ENCODE data around the gene CDR2L.
"Not testable (repeated sequence)": the region's sequence is repeated elsewhere in the genome, so short reads cannot be mapped to it uniquely, and the experiment has no call there.

The CDR2L gene

DNA sequence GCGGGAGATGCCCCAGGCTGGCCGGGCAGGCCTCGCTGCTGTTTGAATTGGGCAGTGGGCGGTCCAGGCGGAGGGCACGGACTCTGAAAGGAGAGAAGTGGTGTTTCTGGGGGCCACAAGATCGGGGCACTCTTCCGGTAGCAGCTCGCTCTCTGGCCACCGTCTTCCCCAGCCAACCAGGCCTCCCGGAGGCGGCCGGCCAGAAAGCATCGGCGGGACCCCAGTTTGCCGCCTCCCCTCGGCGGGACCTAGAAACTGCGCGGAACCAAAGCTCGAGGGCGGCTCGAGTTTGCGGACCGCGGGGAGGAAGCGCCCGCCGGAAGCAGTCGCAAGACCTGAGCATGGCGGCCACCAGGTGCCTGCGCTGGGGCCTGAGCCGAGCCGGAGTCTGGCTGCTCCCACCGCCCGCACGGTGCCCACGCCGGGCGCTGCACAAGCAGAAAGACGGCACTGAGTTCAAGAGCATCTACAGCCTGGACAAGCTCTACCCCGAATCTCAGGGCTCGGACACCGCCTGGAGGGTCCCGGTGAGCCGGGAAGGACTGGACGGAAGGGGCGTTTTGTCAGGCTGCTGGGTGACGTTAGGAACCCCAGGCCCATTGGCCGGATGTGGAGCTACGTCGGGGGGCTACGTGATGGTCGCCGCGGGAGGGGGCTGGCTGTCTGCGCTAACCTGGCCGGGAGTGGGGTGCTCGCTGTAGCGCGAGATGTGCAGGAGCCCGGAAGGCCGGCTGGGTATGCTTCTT, 25.1 kb downstream of the CDR2L start, which contains the start of gene MRPL58:
TSS of gene MRPL58 (plus strand) at position 325 of the 746 bp plus-strand sequence. CDS start at position 342, 17 bp downstream.
- DNase-seq, result peak; percentile 94

DNA sequence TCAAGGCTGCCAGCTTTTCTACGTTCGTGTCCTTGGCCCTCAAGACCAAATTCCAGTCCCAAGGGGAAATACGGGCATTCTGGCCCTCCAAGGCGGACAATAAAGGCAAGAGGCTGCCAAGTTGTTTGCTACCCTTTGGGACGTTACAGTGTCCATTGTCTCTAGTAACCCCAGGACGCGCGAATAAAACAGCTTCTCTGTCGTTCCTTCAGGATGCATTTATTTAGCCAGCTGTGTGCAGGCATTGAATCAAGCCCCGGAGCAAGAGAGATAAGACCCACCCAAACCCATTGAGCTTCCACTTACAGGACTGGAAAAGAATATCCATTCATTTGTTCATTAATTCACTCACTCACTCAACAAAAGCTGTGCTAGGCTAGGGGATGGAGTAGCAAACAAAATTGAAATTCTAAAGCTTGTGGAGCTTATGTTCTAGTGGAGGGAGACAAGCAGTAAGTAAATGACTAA, 25.7 kb downstream of the CDR2L start:
- no peak for DNase-seq

DNA sequence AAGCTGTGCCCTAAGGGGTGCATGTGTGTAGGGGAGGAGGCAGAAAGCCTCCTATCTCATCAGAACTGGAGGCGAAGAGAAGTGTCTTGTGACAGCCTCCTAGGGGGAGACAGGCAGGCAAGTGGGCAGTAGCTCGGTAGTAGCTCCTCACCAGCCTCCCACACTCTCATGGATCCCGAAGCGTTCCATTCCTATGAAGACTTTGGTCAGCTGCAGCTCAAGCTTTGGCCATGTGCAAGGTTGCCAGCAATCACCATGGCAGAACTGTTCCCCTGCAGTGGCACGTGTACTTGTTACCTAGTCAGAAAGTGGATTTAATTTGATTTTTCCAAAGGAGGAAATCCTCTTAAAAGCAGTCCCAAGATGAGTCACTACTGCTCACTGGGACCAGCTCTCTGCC, 31.7 kb downstream of the CDR2L start:
- no peak for DNase-seq

DNA sequence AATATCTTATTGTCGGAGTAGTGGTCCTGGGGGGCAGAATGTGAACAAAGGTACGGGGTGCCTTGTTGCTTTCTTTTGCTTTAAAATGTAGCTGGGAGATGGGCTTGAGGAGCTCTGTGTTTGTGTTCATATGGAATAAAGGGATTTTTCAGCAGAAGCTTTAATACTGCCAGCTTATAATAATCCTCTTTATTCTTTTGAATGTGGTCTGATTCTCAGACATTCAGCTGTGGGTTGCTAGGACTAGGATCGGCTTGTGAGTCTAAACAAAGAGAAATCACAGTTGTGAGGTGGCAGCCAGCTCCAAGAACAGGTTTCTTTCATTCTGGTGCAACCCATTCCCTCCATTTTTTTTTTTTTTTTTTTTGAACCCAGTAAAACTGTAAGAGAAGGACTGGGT, 32.3 kb downstream of the CDR2L start:
- no peak for DNase-seq

DNA sequence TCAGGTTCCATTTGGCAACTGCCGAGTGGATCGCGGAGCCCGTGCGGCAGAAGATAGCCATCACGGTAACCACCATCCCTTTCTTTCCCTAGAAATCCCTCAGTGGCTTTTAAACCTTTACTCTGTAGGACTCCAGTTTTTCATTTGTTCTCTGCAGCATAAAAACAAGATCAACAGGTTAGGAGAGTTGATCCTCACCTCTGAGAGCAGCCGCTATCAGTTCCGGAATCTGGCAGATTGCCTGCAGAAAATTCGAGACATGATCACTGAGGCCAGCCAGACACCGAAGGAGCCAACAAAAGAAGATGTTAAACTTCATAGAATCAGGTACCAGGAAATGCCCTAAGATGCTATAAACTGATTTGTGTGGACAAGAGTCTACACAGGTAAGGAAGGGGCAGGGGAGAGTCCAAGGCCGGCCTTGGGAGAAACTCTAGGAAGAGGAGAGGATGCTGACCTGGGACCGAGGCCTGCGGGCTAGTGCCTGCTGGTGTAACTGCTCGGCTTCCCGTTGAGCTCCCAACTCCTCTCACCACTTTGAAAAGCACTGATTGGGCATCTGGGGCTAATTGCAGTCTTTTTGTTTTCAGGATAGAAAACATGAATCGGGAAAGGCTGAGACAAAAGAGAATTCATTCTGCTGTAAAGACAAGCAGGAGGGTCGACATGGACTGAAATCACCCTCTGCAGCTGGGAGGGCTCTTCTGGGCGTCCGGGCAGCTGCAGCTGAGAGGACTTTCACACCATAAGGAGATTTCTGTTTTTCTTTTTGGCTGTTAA, 33.1 kb downstream of the CDR2L start:
- DNase-seq, result no peak

DNA sequence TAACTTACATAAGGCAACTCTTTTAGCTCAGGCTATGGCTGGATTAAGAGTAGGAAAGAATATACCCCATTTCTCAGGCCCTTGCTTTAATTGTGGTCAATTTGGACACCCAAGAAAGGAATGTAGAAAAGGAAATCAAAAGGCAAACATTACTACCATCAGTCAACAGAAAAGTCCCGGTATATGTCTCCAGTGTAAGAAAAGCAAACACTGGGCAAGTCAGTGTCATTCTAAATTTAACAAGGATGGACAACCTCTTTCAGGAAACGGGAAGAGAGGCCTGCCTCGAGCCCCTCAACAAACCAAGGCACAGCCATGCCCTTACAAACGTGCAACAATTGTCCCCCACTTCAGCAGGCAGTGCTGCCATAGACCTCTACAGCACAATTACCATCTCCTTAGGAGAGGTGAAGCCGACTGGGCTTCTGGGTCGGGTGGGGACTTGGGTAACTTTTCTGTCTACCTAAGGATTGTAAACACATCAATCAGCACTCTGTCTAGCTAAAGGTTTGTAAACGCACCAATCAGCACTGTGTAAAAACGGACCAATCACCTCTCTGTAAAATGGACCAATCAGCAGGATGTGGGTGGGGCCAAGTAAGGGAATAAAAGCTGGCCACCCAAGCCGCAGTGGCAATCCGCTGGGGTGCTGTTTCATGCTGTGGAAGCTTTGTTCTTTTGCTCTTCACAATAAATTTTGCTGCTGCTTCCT, 37.4 kb downstream of the CDR2L start:
- no peak for DNase-seq

DNA sequence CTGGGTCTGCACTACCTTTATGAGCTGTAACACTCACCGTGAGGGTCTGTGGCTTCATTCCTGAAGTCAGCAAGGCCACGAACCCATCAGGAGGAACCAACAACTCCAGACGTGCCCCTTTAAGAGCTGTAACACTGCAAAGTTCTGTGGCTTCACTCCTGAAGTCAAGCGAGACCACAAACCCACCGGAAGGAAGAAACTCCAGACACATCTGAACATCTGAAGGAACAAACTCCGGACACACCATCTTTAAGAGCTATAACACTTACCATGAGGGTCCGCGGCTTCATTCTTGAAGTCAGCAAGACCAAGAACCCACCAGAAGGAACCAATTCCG, 37.9 kb downstream of the CDR2L start:
- DNase-seq, result not testable (repeated sequence)

DNA sequence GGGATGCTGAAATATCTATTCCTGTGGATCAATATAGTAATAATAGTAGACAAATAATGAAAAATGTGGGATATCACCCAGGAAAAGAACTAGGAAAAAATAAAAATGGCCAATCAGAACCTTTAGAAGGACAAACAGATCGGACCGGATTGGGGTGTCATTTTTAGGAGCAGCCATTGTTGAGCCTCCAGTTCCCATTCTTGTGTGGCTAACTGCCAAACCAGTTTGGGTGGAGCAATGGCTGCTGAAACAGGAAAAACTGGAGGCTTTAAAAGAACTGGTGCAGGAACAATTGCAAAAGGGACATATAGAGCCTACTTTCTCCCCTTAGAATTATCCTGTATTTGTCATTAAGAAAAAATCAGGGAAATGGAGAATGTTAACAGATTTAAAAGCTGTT, 39.2 kb downstream of the CDR2L start:
- DNase-seq, result not testable (repeated sequence)

DNA sequence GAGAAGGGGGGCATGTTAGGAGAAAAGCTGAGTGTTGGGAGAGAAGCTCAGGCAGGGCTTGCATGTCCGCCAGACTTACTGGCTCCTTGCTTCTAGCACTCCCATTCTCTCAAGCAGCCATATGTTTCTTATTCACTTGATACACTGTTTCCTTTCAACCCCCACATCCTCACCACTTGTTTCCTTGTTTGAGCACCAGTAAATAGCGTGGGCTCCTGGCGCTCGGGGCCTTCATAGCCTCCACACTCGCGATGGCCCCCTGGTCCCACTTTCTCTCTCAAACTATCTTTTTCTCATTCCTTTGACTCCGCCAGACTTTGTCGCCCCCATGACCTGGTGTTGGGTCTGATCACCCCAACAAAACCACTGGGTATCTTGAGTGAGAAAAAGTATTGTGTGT, 42.7 kb downstream of the CDR2L start:
- no peak for DNase-seq

DNA sequence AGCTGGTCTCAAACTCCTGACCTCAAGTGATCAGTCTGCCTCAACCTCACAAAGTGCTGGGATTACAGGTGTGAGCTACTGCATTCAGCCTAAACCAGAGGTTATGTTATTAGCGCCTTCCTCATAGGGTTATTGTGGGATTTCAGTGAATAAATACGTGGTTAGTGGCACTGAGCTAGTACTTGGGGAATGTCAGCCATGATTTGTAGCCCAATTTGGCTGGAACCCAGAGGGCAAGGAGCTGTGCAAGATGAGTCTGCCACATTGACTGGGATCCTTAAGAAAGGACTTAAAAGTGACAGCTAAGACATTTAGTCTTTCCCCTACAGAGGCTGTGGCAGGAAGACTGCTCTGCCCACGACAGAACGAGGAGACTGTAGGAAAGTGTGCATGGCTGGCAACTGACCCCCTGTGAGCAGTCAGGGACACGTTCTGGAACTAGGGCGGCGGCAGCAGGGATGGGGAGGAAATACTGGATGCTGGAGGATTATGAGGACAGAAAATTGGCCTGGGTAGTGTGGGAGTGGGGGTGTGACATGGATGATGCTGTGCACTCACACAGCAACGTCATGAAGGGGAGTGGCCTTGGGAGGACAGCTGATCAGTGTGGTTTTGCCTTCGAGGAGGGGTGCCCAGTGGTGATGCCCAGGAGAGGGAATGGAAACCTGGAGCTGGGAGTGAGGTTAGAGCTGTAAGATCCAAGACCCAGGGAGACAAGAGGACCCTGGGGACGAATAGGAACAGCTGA, 44.7 kb downstream of the CDR2L start:
- peak; percentile 88 for DNase-seq

DNA sequence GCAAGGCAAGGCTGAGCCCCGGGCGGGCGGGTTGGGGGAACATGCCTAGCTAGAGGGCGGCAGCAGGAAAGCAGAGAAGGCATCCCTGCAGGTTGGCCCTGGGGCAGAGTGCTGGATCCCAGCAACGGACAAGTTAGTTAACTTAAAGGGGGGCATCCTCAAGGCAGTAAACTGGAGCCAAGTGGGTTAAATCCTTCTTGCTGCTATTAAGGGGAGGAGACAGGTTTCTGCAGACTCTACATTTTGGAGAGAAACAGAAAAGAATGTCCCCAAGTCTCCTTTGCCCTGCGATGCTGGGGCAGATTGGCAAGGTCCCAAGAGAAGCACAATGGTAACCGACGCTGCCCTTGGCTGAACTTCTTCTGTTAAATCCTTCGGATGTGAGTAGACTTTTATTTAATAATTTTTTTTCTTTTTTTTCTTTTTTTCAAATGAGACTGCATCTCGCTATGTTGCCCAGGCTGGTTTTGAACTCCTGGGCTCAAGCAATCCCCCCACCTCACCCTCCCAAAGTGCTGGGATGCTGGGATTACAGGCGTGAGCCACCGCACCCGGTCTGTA, 45.4 kb downstream of the CDR2L start:
- DNase-seq, result peak; percentile 64

DNA sequence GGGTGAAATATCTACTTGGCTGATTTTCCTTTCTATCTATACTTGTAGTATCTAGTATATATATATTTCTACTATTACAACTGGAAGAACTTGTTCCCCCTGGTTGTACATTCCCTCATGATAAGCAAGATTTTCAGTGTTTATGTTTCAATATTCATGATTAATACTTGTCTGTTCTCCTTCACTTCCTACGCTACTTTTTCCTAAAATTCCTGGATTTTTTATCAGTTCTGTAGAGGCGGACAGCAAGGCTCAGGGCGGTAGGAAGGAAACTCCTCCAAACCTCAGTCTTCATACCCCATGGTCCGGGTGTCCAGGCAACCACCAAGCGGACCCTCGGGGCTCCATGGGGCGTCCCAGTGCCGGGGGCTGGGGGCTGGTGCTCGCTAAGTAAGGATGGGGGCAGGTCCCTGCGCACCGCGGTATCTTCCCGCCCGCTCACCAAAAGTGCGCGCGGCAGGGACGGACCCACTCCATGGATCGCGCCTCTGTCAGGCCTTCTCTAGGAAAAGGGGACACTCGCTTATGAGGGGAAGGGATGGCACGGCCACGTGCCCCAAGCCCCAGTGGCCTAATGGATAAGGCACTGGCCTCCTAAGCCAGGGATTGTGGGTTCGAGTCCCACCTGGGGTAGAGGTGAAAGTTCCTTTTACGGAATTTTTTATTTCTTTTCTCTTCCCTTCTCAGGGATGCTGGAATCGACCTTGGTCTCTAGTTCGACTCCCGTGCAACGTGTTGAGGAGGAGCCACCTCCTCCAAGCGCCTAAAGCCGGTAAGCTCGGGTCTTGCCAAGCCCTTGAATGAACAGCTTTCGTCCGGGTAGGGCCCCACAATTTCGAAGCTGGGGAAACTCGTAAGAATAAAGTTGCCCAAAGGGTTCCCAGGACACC, 46.2 kb downstream of the CDR2L start:
- DNase-seq, result peak; percentile 94

DNA sequence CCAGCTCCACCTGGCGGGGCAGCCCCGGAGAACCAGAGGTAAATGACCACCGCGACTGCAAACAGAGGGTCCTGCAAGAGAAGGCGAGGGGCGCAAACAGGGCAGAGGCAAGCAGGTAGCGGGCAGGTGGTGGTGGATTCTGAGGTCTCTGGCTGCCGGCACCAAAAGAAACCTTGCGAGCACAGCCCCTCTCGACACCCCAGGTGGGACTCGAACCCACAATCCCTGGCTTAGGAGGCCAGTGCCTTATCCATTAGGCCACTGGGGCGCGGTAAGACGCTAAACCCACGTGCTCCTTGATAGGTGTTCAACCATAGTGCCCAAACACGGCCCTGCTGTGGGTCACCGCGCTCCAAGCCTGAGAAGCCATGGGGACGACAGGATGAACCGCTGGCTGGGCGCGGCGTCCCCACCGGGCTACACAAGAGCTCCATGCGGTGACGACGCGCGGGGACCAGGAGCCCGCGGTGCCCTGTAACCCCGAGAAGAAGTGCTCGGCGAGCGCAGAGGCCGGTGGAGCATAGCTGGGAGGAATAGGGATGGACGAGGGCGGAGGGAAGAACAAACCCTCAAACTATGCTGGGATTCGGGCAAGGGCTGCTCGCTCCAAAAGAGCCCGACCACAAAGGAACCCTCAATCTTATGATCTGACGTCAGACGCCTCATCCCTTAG, 46.9 kb downstream of the CDR2L start:
- peak; percentile 95 for DNase-seq

DNA sequence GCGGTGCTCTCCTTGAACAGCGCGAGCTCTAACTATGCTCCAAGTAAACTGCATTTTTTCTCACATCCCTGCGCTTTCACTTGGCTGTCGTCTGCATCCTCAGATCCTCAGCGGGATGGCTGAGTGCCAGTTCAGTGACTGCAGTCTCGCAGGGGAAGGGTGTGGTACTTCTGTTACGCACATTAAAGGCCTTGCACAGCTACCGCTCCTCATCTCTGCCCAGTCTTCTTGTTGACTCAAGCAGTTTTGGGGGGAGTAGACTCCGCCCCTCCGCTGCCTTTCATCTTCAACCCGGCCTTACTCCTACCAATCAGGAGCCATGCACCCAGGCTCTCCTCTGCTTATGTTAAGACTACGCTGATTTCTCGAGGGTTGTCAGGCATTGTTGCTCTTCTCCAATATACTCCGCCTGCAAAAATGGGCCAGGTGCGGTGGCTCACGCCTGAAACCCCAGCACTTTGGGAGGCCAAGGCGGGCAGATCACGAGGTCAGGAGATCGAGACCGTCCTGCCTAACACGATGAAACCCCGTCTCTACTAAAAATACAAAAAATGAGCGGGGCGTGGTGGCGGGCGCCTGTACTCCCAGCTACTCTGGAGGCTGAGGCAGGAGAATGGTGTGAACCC, 49.3 kb downstream of the CDR2L start:
- DNase-seq, result peak; percentile 95

DNA sequence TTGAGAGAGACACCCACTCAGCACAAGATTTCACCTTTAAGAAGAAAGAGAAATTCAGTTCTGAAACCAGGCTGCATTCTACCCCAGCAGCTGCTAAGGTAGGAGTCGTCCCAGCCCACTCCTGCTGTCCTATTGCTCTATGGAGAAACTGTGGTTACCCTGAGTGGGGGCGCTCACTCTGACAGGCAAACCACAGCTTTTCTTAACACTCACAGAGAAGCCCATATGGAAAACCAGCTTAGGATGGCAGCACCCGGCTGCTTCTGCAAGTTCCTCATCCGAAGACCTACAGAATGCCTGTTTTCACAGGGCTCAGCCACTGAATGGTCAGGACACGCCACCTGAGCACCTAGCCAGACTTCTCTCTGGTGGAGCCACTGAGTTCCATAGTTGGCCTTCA, 51.8 kb downstream of the CDR2L start:
- DNase-seq, result no peak

DNA sequence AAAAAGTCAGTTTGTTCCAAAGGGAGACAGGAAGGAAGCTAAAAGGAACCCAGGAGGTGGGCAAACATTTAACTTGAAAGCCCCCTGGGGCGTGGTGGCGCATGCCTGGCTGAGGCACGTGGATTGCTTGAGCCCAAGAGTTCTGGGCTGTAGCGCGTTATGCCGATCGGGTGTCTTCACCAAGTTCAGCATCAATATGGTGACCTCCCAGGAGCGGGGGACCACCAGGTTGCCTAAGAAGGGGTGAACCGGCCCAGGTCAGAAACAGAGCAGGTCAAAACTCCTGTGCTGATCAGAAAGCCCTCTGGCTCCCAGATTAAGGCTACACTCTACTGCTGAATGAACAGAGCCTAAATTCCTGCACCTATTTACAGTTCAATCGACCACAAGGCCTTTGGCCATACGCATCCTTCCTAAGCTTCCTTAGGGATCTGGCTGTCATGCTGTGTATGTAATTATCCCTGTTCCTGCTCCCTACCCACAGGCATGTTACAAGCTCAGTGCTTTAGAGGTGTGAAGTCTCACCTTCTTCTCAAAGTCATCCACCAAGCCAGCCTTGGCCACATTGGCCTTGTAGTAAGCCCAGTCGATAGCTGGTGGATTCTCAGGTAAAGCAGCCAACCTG, 54.3 kb downstream of the CDR2L start:
- DNase-seq, result no peak

DNA sequence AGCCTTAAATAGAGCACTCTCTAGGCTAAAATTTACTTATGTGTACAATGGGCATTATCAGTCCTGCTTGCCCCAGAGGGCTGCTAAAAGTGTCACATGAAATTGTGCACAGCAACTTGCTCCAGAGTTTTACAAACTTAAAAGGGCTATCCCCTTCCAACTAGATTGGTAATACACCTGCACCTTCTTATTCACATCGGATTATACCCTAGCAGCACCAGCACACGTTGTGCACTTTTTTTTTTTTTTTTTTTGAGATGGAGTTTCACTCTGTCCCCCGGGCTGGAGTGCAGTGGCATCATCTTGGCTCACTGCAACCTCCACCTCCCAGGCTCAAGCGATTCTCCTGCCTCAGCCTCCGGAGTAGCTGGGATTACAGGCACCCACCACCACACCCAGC, 56.4 kb downstream of the CDR2L start:
- DNase-seq, result not testable (repeated sequence)

DNA sequence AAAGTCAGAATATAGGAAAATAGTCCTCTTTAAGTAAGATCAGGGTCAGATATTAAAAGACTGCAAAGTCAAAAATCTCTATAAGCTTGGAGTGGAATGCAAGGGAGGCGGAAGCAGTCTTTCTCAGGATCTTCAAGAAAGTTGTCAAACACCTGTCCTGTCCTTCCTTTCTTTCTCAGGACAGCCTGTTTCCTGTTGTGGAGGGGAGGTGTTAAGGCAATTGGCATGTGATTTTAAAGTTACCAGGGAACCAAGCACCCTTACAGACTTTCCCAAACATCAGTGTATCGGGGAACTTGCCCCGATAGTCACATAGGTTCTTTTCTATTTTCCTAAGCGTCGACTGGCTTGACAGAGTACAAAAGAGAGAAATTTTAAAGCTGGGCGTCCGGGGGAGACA, 57.3 kb downstream of the CDR2L start:
- no peak for DNase-seq

DNA sequence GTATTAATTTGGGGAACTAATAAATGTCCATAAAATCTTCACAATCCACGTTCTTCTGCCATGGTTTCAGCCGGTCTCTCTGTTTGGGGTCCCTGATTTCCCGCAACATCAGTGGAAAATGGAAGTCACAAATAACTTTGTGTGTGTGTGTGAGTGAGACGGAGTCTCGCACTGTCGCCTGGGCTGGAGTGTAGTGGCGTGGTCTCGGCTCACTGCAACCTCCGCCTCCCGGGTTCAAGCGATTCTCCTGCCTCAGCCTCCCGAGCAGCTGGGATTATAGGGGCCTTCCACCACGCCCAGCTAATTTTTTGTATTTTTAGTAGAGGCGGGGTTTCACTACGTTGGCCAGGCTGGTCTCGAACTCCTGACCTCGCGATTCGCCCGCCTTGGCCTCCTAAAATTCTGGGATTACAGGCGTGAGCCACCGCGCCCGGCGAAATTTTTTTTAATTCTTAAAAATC, 58.5 kb downstream of the CDR2L start:
- not testable (repeated sequence) for DNase-seq

Data from NCI-H69 (cell line).